Measurements from ENCODE around the gene LACTBL1. TPM values are rescaled to one million over a fixed set of nuclear protein-coding genes. Genes with fewer than 3 reads are reported as not detected.
"Not testable (repeated sequence)": the region's sequence is repeated elsewhere in the genome, so short reads cannot be mapped to it uniquely, and the experiment has no call there.

The LACTBL1 gene
- total and polyA plus RNA-seq, 2 of the 4 experiments (the other 2 are of a cell fraction) = not detected

DNA sequence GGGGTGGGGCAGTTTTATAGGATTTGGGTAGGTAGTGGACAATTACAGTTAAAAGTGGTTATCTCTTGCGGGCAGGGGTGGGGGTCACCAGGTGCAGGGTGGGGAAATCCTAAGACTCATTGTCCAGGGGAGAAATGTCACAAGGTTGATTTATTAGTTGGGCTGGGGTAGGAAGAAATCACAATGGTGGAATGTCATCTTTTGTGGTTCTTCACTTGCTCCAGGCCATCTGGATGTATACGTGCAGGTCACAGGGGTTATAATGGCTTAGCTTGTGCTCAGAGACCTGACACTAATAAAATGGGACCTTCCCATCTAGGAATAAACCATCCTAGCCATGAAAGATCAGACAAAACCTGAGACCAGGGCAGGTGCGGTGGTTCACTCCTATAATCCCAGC lies 31.4 kb upstream of the LACTBL1 start:
- Histone ChIP-seq H3K36me3 (ENCODE audit: control insufficient read depth, insufficient read depth, low read length) (no peaks in the 10 kb centered on the region), H3K27ac (ENCODE audit: insufficient read depth, low read length) (no peak overlapping the region), H3K9me3 (ENCODE audit: control insufficient read depth, insufficient read depth, low read length) (peaks cover 11% of the 10 kb centered on the region), H3K27me3 (ENCODE audit: control insufficient read depth, insufficient read depth, low read length) (peaks cover 35% of the 10 kb centered on the region), H2AK5ac (ENCODE audit: low read depth, low read length) (no peak overlapping the region), H2BK120ac (ENCODE audit: low read depth, low read length) (no peak overlapping the region), H3K14ac (replicated peaks; ENCODE audit: low read depth, low read length) (no peak overlapping the region), H4K20me1 (ENCODE audit: insufficient read depth, low read length) (no peaks in the 10 kb centered on the region), H3K79me1 (ENCODE audit: low read depth in 1 of 2, low read length in 2 of 2) (no peaks in the 10 kb centered on the region), H3K4me1 (ENCODE audit: control insufficient read depth, insufficient read depth, low read length) (no peaks in the 10 kb centered on the region), H2BK20ac (ENCODE audit: low read depth, low read length) (no peak overlapping the region), H3K18ac (ENCODE audit: low read depth, low read length) (no peak overlapping the region), H4K8ac (ENCODE audit: low read depth in 2 of 2, low read length in 2 of 2) (no peak overlapping the region), H3K4ac (ENCODE audit: low read depth, low read length) (no peak overlapping the region), H3K4me2 (ENCODE audit: low read depth, low read length) (no peak overlapping the region), H3K23ac (ENCODE audit: low read depth, low read length) (no peak overlapping the region), H3K56ac (ENCODE audit: extremely low read depth, insufficient read depth, low read length) (no peak overlapping the region), H2AFZ (replicated peaks; ENCODE audit: low read length, poor library complexity) (no peak overlapping the region), H3K4me3 (ENCODE audit: insufficient read depth, low read depth, low read length) (no peak overlapping the region), H3K9me1 (ENCODE audit: insufficient read depth, low read length) (no peaks in the 10 kb centered on the region), H2BK5ac (ENCODE audit: low read depth, low read length, poor library complexity, severe bottlenecking) (no peak overlapping the region), H2AK9ac (replicated peaks; ENCODE audit: low read depth, low read length, poor library complexity) (no peak overlapping the region), H4K91ac (ENCODE audit: insufficient read depth, low read depth, low read length) (no peak overlapping the region), H4K5ac (ENCODE audit: low read depth, low read length) (no peak overlapping the region), H3K9ac (ENCODE audit: low read depth, low read length) (no peak overlapping the region), H2BK15ac (ENCODE audit: low read depth, low read length) (no peak overlapping the region)
- no TSS peak for BruUV-seq (replicated peaks)
- no peak for TF ChIP-seq MAZ (IDR thresholded peaks at IDR 0.05; ENCODE audit: borderline replicate concordance, low read depth, low read length)
- in situ Hi-C loops (cut with MboI; ENCODE audit: low sequenced_read_pairs) = no loop called here
- ATAC-seq (ENCODE audit: low read depth) (no peak), DNase-seq (no peak)
- intact Hi-C loops (cut with micrococcal nuclease) = no loop called here
- POLR2A ChIA-PET (ENCODE audit: unreplicated experiment) = no interaction called here
- no CpG with 5 or more reads among the region's 3 CpGs for WGBS, 2 experiments (ENCODE audit: extremely low coverage in 2 of 2, insufficient read length in 1 of 2)
- CTCF ChIA-PET = no interaction called here
- dilution Hi-C loops (cut with HindIII; ENCODE audit: low sequenced_read_pairs, unreplicated experiment) = no loop called here

- H2BK20ac ChIP-seq (ENCODE audit: low read depth, low read length); H3K4me2 ChIP-seq (ENCODE audit: low read depth, low read length); H3K14ac ChIP-seq (replicated peaks; ENCODE audit: low read depth, low read length); H2AFZ ChIP-seq (replicated peaks; ENCODE audit: low read length, poor library complexity); H3K4ac ChIP-seq (ENCODE audit: low read depth, low read length); H3K23ac ChIP-seq (ENCODE audit: low read depth, low read length); H2AK5ac ChIP-seq (ENCODE audit: low read depth, low read length); in situ Hi-C loops (cut with MboI; ENCODE audit: low sequenced_read_pairs); H3K56ac ChIP-seq (ENCODE audit: extremely low read depth, insufficient read depth, low read length); H3K4me3 ChIP-seq (ENCODE audit: insufficient read depth, low read depth, low read length); H4K5ac ChIP-seq (ENCODE audit: low read depth, low read length); POLR2A ChIA-PET (ENCODE audit: unreplicated experiment); ATAC-seq (ENCODE audit: low read depth); BruUV-seq (replicated peaks); DNase-seq; H3K79me1 ChIP-seq (ENCODE audit: low read depth in 1 of 2, low read length in 2 of 2); H2BK5ac ChIP-seq (ENCODE audit: low read depth, low read length, poor library complexity, severe bottlenecking); H2AK9ac ChIP-seq (replicated peaks; ENCODE audit: low read depth, low read length, poor library complexity); H3K9me1 ChIP-seq (ENCODE audit: insufficient read depth, low read length); H3K27ac ChIP-seq (ENCODE audit: insufficient read depth, low read length); H4K91ac ChIP-seq (ENCODE audit: insufficient read depth, low read depth, low read length); intact Hi-C loops (cut with micrococcal nuclease); H4K20me1 ChIP-seq (ENCODE audit: insufficient read depth, low read length); H2BK120ac ChIP-seq (ENCODE audit: low read depth, low read length); H3K18ac ChIP-seq (ENCODE audit: low read depth, low read length); H3K9ac ChIP-seq (ENCODE audit: low read depth, low read length); H4K8ac ChIP-seq (ENCODE audit: low read depth in 2 of 2, low read length in 2 of 2); H3K36me3 ChIP-seq (ENCODE audit: control insufficient read depth, insufficient read depth, low read length); H2BK15ac ChIP-seq (ENCODE audit: low read depth, low read length); dilution Hi-C loops (cut with HindIII; ENCODE audit: low sequenced_read_pairs, unreplicated experiment); H3K4me1 ChIP-seq (ENCODE audit: control insufficient read depth, insufficient read depth, low read length): not testable (repeated sequence)
- CTCF ChIA-PET = interaction anchor here (0.6 kb wide), 1 partner anchor 671 kb away, joined by 3 read pairs; no protein-coding TSS in a partner anchor
- Histone ChIP-seq H3K9me3 (ENCODE audit: control insufficient read depth, insufficient read depth, low read length) (peaks cover 11% of the 10 kb centered on the region), H3K27me3 (ENCODE audit: control insufficient read depth, insufficient read depth, low read length) (peaks cover 35% of the 10 kb centered on the region)
- WGBS, 2 experiments (ENCODE audit: extremely low coverage in 2 of 2, insufficient read length in 1 of 2) = no CpG with 5 or more reads among the region's 7 CpGs
Observed at GRCh38 chr1:23002218-23002617, 29.6 kb upstream of the LACTBL1 start.
